ENCODE data around the gene RPTN.
A peak's percentile ranks its signal among the peaks of the same experiment; 100 is the strongest.

GRCh38 chr1:152182431-152182830, 23.4 kb upstream of the RPTN start:
- no peak for TF ChIP-seq POLR2A (IDR thresholded peaks at IDR 0.05)
- TF ChIP-seq CTCF (IDR thresholded peaks at IDR 0.05) = peak; percentile 23 to 86 (median 52)

Data from esophagus squamous epithelium (tissue), 4 donors.